GM21786 (cell line): Measurements from ENCODE around the gene POLR3B.

Experiments used
- ATAC-seq: cut with Tn5 transposase; IDR thresholded peaks from one replicate; pipeline ENCODE4 v1.9.1; 2021; ENCODE audit not compliant: unreplicated experiment

The POLR3B gene

GRCh38 chr12:106527356-106527755 lies 169.8 kb downstream of the POLR3B start:
- ATAC-seq = no peak

GRCh38 chr12:106541201-106541600 lies 183.7 kb downstream of the POLR3B start:
- no peak for ATAC-seq

- ATAC-seq = no peak
Measured at GRCh38 chr12:106551410-106551809, 193.9 kb downstream of the POLR3B start.

GRCh38 chr12:106552228-106552627 lies 194.7 kb downstream of the POLR3B start:
- no peak for ATAC-seq
